Activated naive CD4-positive, alpha-beta T cell treated with anti-CD3 and anti-CD28 coated beads, Interleukin-2, amount 10 ng/mL, durations not matched to agents 7 days and 5 days (primary cell): ENCODE data around the gene DDR1.
A peak's percentile ranks its signal among the peaks of the same experiment; 100 is the strongest.
"Not testable (repeated sequence)": the region's sequence is repeated elsewhere in the genome, so short reads cannot be mapped to it uniquely, and the experiment has no call there.

Source experiments
- CTCF ChIA-PET: fragments of 350-600 bp; sonication (Branson Sonifier 250); formaldehyde crosslinking; loops from one replicate; lab custom pipeline; 2021; ENCODE audit warnings: antibody characterized with exemption; lab: Charles Lee
- DNase-seq: peaks from one replicate; pipeline ENCODE4 v3.0.0-alpha.2; 2020
- H3K27ac Mint-ChIP-seq: one replicate; pipeline ENCODE4 v1.8.0; 2021; ENCODE audit warnings: mild to moderate bottlenecking, moderate library complexity, mixed read lengths
- H3K27me3 Mint-ChIP-seq: one replicate; pipeline ENCODE4 v1.8.0; 2021; ENCODE audit warnings: mild to moderate bottlenecking, mixed read lengths
- H3K36me3 Mint-ChIP-seq: one replicate; pipeline ENCODE4 v1.8.0; 2021; ENCODE audit warnings: mixed read lengths
- H3K4me1 Mint-ChIP-seq: one replicate; pipeline ENCODE4 v1.8.0; 2021; ENCODE audit warnings: mixed read lengths
- H3K4me3 Mint-ChIP-seq: one replicate; pipeline ENCODE4 v1.8.0; 2021; ENCODE audit warnings: mild to moderate bottlenecking, moderate library complexity, mixed read lengths
- H3K9me3 Mint-ChIP-seq: one replicate; pipeline ENCODE4 v1.8.0; 2021; ENCODE audit warnings: mixed read lengths

DDR1 gene

DNA sequence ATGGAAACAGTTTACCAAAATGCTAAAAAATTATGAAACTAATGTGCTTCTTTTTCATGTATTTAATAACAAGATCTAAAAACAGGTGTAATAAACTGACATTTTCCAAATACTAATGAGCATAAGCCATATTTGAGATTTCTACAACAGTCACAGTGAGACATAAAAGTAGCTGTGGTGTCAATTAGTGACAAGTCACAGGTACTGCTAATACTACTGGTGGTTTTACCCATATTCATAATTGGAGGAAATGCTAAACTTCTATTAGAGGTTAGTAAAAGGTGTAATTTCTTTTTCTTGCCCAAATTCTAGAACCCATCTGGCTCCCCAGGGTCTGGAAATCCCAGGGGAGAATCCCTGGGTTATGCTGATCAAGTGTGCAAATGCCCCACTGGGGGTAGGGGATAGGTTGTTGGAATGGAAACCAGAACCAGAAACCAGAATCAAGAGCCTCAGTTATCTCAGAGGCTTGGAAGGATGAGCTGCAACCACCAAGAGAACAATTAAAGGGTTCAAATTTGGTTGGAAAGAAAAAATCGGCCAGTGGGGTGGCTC lies 16.6 kb downstream of the DDR1 start:
- CTCF ChIA-PET: interaction anchor here (0.8 to 0.9 kb wide), 2 partner anchors 11 to 179 kb away, joined by 3 to 4 read pairs; no protein-coding TSS in a partner anchor
- peaks cover 5% of the 10 kb centered on the region for H3K4me1 Mint-ChIP-seq
- H3K9me3 Mint-ChIP-seq: no peaks in the 10 kb centered on the region
- peaks cover 11% of the 10 kb centered on the region for H3K27me3 Mint-ChIP-seq
- no peaks in the 10 kb centered on the region for H3K36me3 Mint-ChIP-seq
- H3K27ac Mint-ChIP-seq: no peak overlapping the region
- no peak for DNase-seq
- H3K4me3 Mint-ChIP-seq: no peak overlapping the region

DNA sequence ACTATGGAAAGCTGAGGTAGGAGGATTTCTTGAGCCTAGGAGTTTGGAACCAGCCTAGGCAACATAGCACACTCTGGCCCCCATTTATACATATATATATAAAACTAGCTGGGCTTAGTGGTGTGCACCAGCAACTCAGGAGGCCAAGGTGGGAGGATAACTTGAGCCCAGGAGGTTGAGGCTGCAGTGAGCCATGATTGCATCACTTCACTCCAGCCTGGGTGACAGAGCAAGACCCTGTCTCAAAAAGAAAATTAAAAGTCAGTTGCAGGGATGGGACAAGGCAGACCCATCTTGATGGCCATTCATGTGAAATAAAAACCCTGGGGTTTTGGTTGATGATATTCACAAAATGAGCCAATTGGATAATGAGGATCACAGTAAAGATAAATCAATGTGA lies 17.1 kb downstream of the DDR1 start:
- Mint-ChIP-seq H3K27me3 (peaks cover 11% of the 10 kb centered on the region), H3K4me3 (no peak overlapping the region), H3K27ac (no peak overlapping the region), H3K4me1 (peaks cover 5% of the 10 kb centered on the region), H3K9me3 (no peaks in the 10 kb centered on the region), H3K36me3 (no peaks in the 10 kb centered on the region)
- CTCF ChIA-PET: interaction anchor here (0.8 to 0.9 kb wide), 2 partner anchors 12 to 178 kb away, joined by 3 to 4 read pairs; no protein-coding TSS in a partner anchor
- no peak for DNase-seq

DNA sequence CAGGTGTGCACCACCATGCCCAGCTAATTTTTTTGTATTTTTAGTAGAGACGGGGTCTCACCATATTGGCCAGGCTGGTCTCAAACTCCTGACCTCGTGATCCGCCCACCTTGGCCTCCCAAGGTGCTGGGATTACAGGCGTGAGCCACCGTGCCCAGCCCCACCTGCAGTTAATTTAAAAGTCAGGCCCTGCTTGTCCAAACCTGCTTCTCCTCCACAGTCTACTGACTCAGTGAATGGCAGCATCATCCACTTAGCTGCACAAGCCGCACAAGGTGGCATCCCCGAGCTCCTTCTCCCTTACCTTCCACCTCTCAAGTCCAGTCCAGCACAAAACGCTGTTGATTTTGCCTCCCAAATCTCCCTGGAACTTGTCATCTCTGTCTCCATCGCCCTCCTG lies 17.9 kb downstream of the DDR1 start:
- H3K27ac Mint-ChIP-seq, H3K4me1 Mint-ChIP-seq, H3K4me3 Mint-ChIP-seq, H3K9me3 Mint-ChIP-seq, H3K36me3 Mint-ChIP-seq, DNase-seq, CTCF ChIA-PET: not testable (repeated sequence)
- H3K27me3 Mint-ChIP-seq: peaks cover 11% of the 10 kb centered on the region

DNA sequence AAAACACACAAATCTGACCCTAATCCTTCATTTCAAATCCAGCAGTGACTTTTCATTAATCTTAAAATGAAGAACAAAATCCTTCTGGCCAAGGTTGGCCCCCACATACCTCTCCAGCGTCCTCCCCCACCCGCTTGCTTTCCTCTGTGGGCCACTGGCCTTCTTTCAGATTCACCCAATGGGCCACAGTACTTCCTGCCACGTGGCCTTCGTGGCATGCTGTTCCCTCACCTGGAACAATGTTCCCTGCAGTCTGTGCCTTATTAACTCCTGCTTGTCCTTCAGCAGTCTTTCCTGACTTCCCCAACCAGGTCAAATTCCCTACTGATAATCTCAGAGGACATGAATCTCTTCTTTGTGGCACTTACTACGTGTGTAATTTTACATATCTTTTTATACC lies 18.4 kb downstream of the DDR1 start:
- Mint-ChIP-seq H3K27me3 (peaks cover 11% of the 10 kb centered on the region), H3K4me3 (no peak overlapping the region), H3K9me3 (no peaks in the 10 kb centered on the region), H3K4me1 (peaks cover 13% of the 10 kb centered on the region), H3K27ac (no peak overlapping the region), H3K36me3 (no peaks in the 10 kb centered on the region)
- no peak for DNase-seq
- CTCF ChIA-PET: no interaction called here

DNA sequence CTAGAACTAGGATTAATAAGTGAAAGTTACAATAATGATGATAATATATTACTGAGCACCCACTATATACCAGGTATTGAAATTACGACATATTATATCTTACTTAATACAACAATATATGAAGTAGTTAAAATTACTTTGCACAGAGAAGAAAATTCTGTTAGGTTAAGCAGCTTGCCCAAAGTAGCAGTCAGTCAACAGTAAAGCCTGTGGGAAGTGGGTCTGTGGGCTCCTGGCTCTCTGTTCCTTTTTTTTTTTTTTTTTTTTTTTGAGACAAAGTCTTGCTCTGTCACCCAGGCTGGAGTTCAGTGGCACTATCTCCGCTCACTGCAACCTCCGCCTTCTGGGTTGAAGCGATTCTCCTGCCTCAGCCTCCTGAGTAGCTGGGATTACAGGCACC lies 18.9 kb downstream of the DDR1 start:
- H3K4me3 Mint-ChIP-seq: no peak overlapping the region
- peaks cover 11% of the 10 kb centered on the region for H3K27me3 Mint-ChIP-seq
- H3K4me1 Mint-ChIP-seq: peaks cover 18% of the 10 kb centered on the region
- DNase-seq: no peak
- H3K9me3 Mint-ChIP-seq: no peaks in the 10 kb centered on the region
- H3K36me3 Mint-ChIP-seq: no peaks in the 10 kb centered on the region
- H3K27ac Mint-ChIP-seq: no peak overlapping the region
- CTCF ChIA-PET: no interaction called here

DNA sequence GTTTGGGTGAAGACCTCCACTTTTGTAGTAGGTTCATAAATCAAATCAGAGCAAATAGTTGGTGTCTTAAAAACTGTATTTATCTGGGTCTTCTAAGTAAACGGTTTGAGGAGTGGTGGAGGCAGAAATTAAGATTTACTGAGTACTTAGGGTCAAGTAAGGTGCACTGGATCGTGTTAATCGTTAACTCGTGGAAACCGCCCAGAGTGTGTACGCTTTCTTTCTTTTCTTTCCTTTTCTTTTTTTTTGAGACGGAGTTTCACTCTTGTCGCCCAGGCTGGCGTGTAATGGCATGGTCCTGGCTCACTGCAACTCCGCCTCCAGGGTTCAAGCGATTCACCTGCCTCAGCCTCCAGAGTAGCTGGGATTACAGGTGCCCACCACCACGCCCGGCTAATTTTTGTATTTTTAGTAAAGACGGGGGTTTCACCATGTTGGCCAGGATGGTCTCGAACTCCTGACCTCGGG lies 23.0 kb downstream of the DDR1 start:
- H3K4me1 Mint-ChIP-seq: peaks cover 29% of the 10 kb centered on the region
- peaks cover 13% of the 10 kb centered on the region for H3K36me3 Mint-ChIP-seq
- CTCF ChIA-PET: interaction anchor here (1.0 to 3.4 kb wide), 8 partner anchors 9 to 190 kb away, joined by 3 to 11 read pairs (median 4); partner anchors contain the start of gene MDC1
- H3K4me3 Mint-ChIP-seq: peak overlapping the region; percentile 97
- not testable (repeated sequence) for H3K27ac Mint-ChIP-seq, H3K27me3 Mint-ChIP-seq, H3K9me3 Mint-ChIP-seq, DNase-seq

DNA sequence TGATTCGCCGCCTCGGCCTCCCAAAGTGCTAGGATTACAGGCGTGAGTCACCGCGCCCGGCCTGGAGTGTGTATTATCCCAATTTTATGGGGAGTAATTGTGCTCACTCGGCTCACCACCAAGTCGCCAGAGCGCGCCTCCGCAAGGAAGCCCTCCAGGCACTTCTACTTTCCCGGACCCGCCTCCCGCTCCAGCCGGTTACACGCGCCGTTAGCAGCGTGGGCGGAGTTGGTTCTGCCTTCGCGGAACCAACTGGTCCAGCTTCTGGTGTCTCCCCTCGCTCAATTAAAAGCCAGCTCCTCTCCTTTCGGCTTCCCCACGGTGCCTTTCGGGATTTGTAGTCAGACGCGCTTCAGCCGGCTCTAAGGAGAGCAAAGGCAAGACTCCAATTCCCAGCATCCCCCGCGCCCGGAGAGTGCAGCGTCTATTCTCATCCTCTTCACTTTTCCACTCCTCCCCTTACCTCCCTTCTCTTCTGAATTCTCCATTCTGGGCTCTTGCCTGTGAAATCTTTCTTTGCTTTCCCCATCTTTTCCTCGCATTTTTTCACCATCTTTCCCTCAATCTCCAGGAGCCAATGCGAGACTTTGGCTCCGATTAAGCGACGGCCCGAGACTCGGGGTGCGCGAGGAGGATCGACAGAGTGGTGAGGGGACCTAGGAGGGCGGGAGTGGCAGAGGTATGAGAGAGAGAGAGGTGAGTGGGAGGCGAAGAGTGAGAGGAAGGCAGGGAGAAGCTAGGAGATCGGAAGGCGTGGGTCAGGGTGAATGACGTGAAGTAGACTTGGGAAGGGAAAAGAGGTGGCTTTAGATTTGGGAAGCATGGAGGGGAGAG lies 23.7 kb downstream of the DDR1 start, which contains the start of gene GTF2H4:
TSS of gene GTF2H4 (plus strand) at position 450 of the 834 bp plus-strand sequence.
- H3K27me3 Mint-ChIP-seq: no peaks in the 10 kb centered on the region
- peaks cover 25% of the 10 kb centered on the region for H3K4me1 Mint-ChIP-seq
- H3K27ac Mint-ChIP-seq: peak within 1 kb of the TSS; percentile 71
- no peaks in the 10 kb centered on the region for H3K9me3 Mint-ChIP-seq
- H3K4me3 Mint-ChIP-seq: peak within 1 kb of the TSS; percentile 97
- peaks cover 20% of the 10 kb centered on the region for H3K36me3 Mint-ChIP-seq
- CTCF ChIA-PET: interaction anchor here (0.8 to 3.4 kb wide), 8 partner anchors 8 to 191 kb away, joined by 3 to 11 read pairs (median 4); partner anchors contain the start of gene MDC1
- DNase-seq: peak; percentile 98

DNA sequence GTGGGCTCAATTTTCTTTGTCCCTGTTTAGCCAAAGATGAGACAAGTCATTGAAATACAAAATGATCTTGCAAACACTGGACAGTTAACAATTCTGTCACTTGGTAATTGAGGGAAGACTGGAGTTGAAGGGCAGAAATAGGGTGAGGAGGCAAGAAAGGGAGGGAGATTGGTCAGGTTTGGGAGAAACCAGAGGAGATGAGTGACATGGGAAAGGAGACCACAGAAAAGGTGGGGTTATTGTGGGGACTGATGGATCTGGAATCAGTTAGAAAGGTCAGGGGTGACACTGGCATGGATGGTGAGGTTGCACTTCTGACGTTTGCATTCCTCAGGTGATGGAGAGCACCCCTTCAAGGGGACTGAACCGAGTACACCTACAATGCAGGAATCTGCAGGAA lies 24.4 kb downstream of the DDR1 start:
- peaks cover 22% of the 10 kb centered on the region for H3K36me3 Mint-ChIP-seq
- peaks cover 32% of the 10 kb centered on the region for H3K4me1 Mint-ChIP-seq
- no peaks in the 10 kb centered on the region for H3K9me3 Mint-ChIP-seq
- H3K27ac Mint-ChIP-seq: no peak overlapping the region
- H3K27me3 Mint-ChIP-seq: no peaks in the 10 kb centered on the region
- CTCF ChIA-PET: interaction anchor here (0.8 to 3.4 kb wide), 3 partner anchors 10 to 171 kb away, joined by 3 to 11 read pairs (median 4); no protein-coding TSS in a partner anchor
- no peak for DNase-seq
- peak overlapping the region; percentile 97 for H3K4me3 Mint-ChIP-seq

DNA sequence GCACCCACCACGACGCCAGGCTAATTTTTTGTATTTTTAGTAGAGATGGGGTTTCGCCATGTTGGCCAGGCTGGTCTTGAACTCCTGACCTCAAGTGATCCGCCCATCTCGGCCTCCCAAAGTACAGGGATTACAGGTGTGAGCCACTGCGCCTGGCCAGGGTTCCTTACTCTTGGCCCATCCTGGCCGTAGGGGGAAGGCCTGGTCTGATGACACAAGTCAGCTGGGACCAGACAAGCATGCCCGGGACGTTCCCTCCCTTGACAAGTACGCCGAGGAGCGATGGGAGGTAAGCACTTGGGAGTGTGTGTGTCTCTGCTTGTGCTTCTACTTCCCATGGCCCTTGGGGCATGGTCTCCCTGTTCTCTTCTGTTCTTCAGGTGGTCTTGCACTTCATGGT lies 26.2 kb downstream of the DDR1 start:
- CTCF ChIA-PET: interaction anchor here (0.9 to 11.3 kb wide), 3 partner anchors 82 to 172 kb away, joined by 3 to 202 read pairs (median 11); no protein-coding TSS in a partner anchor
- not testable (repeated sequence) for H3K27me3 Mint-ChIP-seq, H3K9me3 Mint-ChIP-seq, DNase-seq, H3K4me3 Mint-ChIP-seq, H3K27ac Mint-ChIP-seq
- Mint-ChIP-seq H3K4me1 (peaks cover 42% of the 10 kb centered on the region), H3K36me3 (peaks cover 22% of the 10 kb centered on the region)

DNA sequence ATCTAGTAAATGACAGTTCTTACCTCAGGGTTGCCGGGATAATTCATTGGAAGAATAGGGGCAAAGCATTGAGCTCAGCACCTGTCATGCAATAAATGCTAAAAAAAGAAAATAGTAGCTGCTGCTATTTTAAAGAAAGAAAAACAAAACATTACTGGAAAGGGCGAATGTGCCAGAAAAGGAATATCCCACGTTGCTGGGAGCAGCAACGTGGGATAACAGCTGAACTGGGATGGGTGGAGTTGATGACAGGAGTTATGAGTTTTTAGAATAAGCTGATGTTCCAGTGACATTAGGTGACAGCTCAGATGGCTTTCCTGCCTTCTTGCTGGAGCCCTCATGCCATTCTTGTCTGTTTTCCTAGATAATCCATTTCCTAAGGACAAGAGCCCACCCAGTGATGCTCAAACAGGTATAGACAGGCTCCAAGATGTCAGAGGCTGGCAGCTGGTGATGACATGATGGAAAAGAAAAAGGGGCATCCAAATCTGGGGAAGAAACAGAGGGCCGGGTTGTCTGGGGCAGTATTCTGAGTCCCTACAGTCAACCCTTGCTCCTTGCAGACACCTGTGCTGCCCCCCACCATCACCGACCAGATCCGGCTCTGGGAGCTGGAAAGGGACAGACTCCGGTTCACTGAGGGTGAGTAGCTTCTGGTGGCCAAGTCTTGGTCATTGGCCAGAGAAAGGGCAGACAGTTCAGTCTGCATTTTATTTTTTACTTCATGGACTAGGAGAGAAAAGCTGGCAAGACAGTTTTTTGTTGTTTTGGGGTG lies 28.6 kb downstream of the DDR1 start:
- no peak for DNase-seq
- Mint-ChIP-seq H3K27me3 (no peaks in the 10 kb centered on the region), H3K9me3 (no peaks in the 10 kb centered on the region), H3K4me1 (peaks cover 40% of the 10 kb centered on the region), H3K36me3 (peaks cover 26% of the 10 kb centered on the region), H3K27ac (no peak overlapping the region), H3K4me3 (peak overlapping the region; percentile 88)
- CTCF ChIA-PET: interaction anchor here (1.0 to 11.3 kb wide), 9 partner anchors 23 to 429 kb away, joined by 3 to 202 read pairs (median 4); partner anchors contain the start of gene DDR1

DNA sequence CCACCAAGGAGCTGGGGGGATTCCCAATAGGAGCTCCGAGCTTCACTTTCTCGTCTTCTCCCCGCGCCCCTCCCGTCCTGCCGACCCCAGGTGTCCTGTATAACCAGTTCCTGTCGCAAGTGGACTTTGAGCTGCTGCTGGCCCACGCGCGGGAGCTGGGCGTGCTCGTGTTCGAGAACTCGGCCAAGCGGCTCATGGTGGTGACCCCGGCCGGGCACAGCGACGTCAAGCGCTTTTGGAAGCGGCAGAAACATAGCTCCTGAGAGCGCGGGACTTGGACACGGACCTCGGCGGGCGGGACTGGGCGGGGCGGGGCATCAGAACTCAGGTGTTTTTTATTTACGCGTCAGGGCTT lies 29.4 kb downstream of the DDR1 start:
- DNase-seq: no peak
- peaks cover 33% of the 10 kb centered on the region for H3K4me1 Mint-ChIP-seq
- H3K36me3 Mint-ChIP-seq: peaks cover 26% of the 10 kb centered on the region
- CTCF ChIA-PET: interaction anchor here (0.7 to 11.3 kb wide), 12 partner anchors 29 to 430 kb away, joined by 3 to 202 read pairs (median 4); partner anchors contain the start of gene DDR1
- no peaks in the 10 kb centered on the region for H3K9me3 Mint-ChIP-seq
- H3K27me3 Mint-ChIP-seq: no peaks in the 10 kb centered on the region
- H3K4me3 Mint-ChIP-seq: peak overlapping the region; percentile 88
- peak overlapping the region; percentile 51 for H3K27ac Mint-ChIP-seq

DNA sequence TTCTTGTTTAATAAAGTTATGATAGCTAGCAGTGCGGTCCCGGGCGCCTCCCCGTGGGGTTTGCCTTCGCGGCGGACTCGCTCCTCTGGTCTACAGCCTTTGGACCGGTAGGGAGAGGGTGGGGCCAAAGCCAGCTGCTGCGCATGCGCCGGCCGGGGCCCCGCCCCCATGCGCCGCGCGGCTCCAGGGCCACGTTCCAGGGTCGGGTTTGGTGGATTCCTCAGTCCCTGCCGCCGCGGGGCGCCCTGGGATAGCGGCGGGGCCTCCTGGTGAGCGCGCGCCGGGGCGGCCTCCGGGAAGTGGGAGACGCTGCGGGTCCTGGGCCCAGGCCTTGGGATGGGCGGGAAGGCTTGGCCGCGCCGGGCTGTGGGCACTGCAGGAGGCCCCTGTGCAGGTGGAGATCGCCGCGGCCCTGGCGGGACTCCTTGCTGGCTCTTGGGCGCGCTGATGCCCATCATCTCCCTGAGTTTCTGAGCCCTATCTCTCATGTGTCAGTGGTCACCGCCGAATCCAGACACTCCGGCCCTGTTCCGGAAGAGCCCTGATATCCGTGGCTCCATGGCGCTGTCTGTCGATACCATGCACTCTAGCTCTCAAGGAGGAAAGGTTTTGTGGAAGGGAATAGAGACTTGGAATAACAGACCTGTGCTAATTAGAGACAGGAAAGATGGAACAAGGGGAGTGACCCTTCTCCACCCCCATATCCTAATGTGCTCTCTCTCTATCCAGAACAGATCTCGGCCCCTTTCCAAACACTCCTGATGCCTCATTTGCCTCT lies 29.9 kb downstream of the DDR1 start, which contains the start of gene VARS2:
TSS of gene VARS2 (plus strand) at position 163 of the 778 bp plus-strand sequence. CDS start at position 762, 599 bp downstream.
- H3K27me3 Mint-ChIP-seq: no peaks in the 10 kb centered on the region
- peak within 1 kb of the TSS; percentile 90 for H3K27ac Mint-ChIP-seq
- no peaks in the 10 kb centered on the region for H3K9me3 Mint-ChIP-seq
- peaks cover 26% of the 10 kb centered on the region for H3K36me3 Mint-ChIP-seq
- H3K4me1 Mint-ChIP-seq: peaks cover 27% of the 10 kb centered on the region
- peak; percentile 89 for DNase-seq
- H3K4me3 Mint-ChIP-seq: peak within 1 kb of the TSS; percentile 88
- CTCF ChIA-PET: interaction anchor here (0.7 to 11.3 kb wide), 23 partner anchors 8 to 431 kb away, joined by 3 to 202 read pairs (median 4); partner anchors contain the start of genes DDR1 and MUCL3
